Thyroid gland (tissue), 4 donors: ENCODE results near the gene NFASC.

ENCODE experiments used
- POLR2A ChIP-seq, 2 donors: fragments of 450-650 bp; IDR thresholded peaks; one replicate each; pipeline ENCODE4 v1.6.1; 2017; ENCODE audit warnings: antibody characterized with exemption in 2 of 2, mild to moderate bottlenecking in 2 of 2, moderate library complexity in 1 of 2
- TF ChIP-seq, protein P1 (sequence below), 6 experiments: fragments of 200-600 bp in 3 of 6; fragments of 450-650 bp in 3 of 6; sonication (generic) in 3 of 6; IDR thresholded peaks; one replicate each; pipeline ENCODE4 v1.5.1; 2016 to 2019; ENCODE audit warnings: antibody characterized with exemption in 6 of 6, mild to moderate bottlenecking in 2 of 6, inconsistent platforms in 1 of 6, moderate library complexity in 1 of 6

GRCh38 chr1:205028390-205028789 lies 157.7 kb downstream of the NFASC start:
- TF ChIP-seq, protein P1, sequence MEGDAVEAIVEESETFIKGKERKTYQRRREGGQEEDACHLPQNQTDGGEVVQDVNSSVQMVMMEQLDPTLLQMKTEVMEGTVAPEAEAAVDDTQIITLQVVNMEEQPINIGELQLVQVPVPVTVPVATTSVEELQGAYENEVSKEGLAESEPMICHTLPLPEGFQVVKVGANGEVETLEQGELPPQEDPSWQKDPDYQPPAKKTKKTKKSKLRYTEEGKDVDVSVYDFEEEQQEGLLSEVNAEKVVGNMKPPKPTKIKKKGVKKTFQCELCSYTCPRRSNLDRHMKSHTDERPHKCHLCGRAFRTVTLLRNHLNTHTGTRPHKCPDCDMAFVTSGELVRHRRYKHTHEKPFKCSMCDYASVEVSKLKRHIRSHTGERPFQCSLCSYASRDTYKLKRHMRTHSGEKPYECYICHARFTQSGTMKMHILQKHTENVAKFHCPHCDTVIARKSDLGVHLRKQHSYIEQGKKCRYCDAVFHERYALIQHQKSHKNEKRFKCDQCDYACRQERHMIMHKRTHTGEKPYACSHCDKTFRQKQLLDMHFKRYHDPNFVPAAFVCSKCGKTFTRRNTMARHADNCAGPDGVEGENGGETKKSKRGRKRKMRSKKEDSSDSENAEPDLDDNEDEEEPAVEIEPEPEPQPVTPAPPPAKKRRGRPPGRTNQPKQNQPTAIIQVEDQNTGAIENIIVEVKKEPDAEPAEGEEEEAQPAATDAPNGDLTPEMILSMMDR (IDR thresholded peaks at IDR 0.05): no peak
- TF ChIP-seq POLR2A (IDR thresholded peaks at IDR 0.05): no peak
